Left lung (tissue), 10 donors: ENCODE results near the gene RAVER1. TPM values are rescaled to one million over a fixed set of nuclear protein-coding genes. Genes with fewer than 3 reads are reported as not detected.
"Not testable (repeated sequence)": the region's sequence is repeated elsewhere in the genome, so short reads cannot be mapped to it uniquely, and the experiment has no call there.

Experiments
- ATAC-seq: fragments of 200-7000 bp; cut with Tn5 transposase; one replicate; pipeline ENCODE4 v1.9.1; 2020; ENCODE audit warnings: moderate library complexity
- DNase-seq, 4 donors: peaks; one replicate each; pipeline ENCODE4 v3.0.0-alpha.2; 2013 to 2020
- H3K27ac ChIP-seq, 2 donors: fragments of 200-600 bp; sonication (generic) in 1 of 2; one replicate each; pipeline versions ENCODE4 v1.5.0 to v1.8.0; 2020 to 2021
- H3K27me3 ChIP-seq, 2 donors: fragments of 200-600 bp; sonication (generic) in 1 of 2; one replicate each; pipeline versions ENCODE4 v1.5.0 to v1.8.0; 2020 to 2021
- H3K36me3 ChIP-seq, 2 donors: fragments of 200-600 bp; sonication (generic) in 1 of 2; one replicate each; pipeline versions ENCODE4 v1.5.0 to v1.8.0; 2020 to 2021
- H3K4me1 ChIP-seq, 2 donors: fragments of 200-600 bp; one replicate each; pipeline ENCODE4 v1.8.0; 2021
- H3K4me3 ChIP-seq, 2 donors: fragments of 200-600 bp; sonication (generic) in 1 of 2; one replicate each; pipeline versions ENCODE4 v1.5.0 to v1.8.0; 2020 to 2021; ENCODE audit warnings: mild to moderate bottlenecking in 1 of 2
- H3K9me3 ChIP-seq, 2 donors: fragments of 200-600 bp; sonication (generic) in 1 of 2; one replicate each; pipeline versions ENCODE4 v1.5.0 to v1.8.0; 2020 to 2021
- intact Hi-C, 2 donors: fragments of 100-400 bp; cut with DNase I; formaldehyde crosslinking; loops; one replicate each; pipeline versions ENCODE4 v1.11.2 to v1.14.2; 2022
- polyA plus RNA-seq, 6 donors: library from polyadenylated mRNA; unstranded; fragments of 120-200 nt; gene quantifications; one replicate each; pipeline ENCODE4 v1.2.1, GENCODE V29; 2013; ENCODE audit not compliant: insufficient read length in 6 of 6
- total RNA-seq, 2 donors: library from RNA; stranded (reverse); fragmentation: NEBNext Ultra II Directional; extraction: Animal tissue kit (Norgen Biotek cat#: 25700); gene quantifications; one replicate each; pipeline ENCODE4 v1.2.1, GENCODE V29; 2021
- TF ChIP-seq, protein P1 (sequence below), 2 donors: fragments of 200-600 bp; sonication (generic) in 1 of 2; IDR thresholded peaks; one replicate each; pipeline versions ENCODE4 v1.5.0 to v1.8.0; 2021; ENCODE audit warnings: antibody characterized with exemption in 2 of 2
- donor health status: DM: no; HTN: yes; CAD: no.
- donor health status: DM: no; HTN: no; CAD: no.

The RAVER1 gene
- total and polyA plus RNA-seq, 8 donors, result 21.6 to 39.0 (median 29.7) TPM

- Histone ChIP-seq H3K27me3 (no peaks in the 10 kb centered on the region), H3K27ac (no peak overlapping the region), H3K4me3 (no peak overlapping the region), H3K9me3 (no peaks in the 10 kb centered on the region), H3K4me1 (peaks cover 0 to 63% of the 10 kb centered on the region in 2 donors), H3K36me3 (peaks cover 0 to 39% of the 10 kb centered on the region in 2 donors)
- intact Hi-C loops, result no loop called here
- DNase-seq (no peak), ATAC-seq (no peak)
- TF ChIP-seq, protein P1, sequence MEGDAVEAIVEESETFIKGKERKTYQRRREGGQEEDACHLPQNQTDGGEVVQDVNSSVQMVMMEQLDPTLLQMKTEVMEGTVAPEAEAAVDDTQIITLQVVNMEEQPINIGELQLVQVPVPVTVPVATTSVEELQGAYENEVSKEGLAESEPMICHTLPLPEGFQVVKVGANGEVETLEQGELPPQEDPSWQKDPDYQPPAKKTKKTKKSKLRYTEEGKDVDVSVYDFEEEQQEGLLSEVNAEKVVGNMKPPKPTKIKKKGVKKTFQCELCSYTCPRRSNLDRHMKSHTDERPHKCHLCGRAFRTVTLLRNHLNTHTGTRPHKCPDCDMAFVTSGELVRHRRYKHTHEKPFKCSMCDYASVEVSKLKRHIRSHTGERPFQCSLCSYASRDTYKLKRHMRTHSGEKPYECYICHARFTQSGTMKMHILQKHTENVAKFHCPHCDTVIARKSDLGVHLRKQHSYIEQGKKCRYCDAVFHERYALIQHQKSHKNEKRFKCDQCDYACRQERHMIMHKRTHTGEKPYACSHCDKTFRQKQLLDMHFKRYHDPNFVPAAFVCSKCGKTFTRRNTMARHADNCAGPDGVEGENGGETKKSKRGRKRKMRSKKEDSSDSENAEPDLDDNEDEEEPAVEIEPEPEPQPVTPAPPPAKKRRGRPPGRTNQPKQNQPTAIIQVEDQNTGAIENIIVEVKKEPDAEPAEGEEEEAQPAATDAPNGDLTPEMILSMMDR (IDR thresholded peaks at IDR 0.05), result no peak
Observed at GRCh38 chr19:10378124-10378523, 44.8 kb upstream of the RAVER1 start.

DNA sequence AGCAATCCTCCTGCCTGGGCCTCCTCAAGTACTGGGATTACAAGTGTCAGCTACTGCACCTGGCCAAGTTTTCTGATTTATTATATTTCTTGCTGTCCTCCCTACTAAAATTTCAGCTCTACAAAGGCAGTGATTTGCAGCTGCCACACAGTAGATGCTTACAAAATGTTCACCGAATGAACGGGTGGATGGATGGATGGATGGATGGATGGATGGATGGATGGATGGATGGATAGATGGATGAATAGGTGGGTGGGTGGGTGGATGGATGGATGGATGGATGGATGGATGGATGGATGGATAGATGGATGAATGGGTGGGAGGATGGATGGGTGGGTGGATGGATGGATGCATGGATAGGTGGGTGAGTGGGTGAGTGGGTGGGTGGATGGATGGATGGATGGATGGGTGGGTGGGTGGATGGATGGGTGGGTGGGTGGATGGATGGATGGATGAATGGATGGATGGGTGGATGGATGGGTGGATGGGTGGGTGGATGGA, 43.9 kb upstream of the RAVER1 start:
- peaks cover 0 to 62% of the 10 kb centered on the region in 2 donors for H3K4me1 ChIP-seq
- H3K36me3 ChIP-seq, result peaks cover 0 to 45% of the 10 kb centered on the region in 2 donors
- ATAC-seq, H3K9me3 ChIP-seq, DNase-seq, H3K27me3 ChIP-seq, H3K4me3 ChIP-seq, intact Hi-C loops, H3K27ac ChIP-seq: not testable (repeated sequence)

DNA sequence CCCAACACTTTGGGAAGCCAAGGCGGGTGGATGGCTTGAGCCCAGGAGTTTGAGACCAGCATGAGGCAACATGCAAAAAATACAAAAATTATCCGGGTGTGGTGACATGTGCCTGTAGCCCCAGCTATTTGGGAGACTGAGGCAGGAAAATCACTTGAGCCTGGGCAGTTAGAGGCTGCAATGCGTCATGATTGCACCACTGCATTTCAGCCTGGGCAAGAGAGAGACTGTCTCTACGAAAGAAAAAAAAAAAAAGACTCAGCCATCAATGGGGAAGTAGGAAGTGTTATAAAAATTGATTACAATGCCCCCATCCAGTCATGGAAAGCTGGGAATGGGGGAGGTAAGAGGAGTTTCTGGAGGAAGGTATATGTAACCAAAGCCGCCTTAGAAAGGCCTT, 41.6 kb upstream of the RAVER1 start:
- H3K27ac ChIP-seq, result no peak overlapping the region
- H3K4me1 ChIP-seq, result peaks cover 0 to 49% of the 10 kb centered on the region in 2 donors
- TF ChIP-seq, protein P1 (IDR thresholded peaks at IDR 0.05), result no peak
- intact Hi-C loops, result no loop called here
- ATAC-seq (no peak), DNase-seq (no peak)
- H3K27me3 ChIP-seq, result no peaks in the 10 kb centered on the region
- peaks cover 0 to 64% of the 10 kb centered on the region in 2 donors for H3K36me3 ChIP-seq
- no peak overlapping the region for H3K4me3 ChIP-seq
- no peaks in the 10 kb centered on the region for H3K9me3 ChIP-seq

GRCh38 chr19:10372690-10373089, 39.4 kb upstream of the RAVER1 start:
- intact Hi-C loops, result no loop called here
- DNase-seq, result no peak
- Histone ChIP-seq H3K27ac (peak overlapping the region in 1 of 2 donors; percentile 82), H3K9me3 (no peaks in the 10 kb centered on the region), H3K4me1 (peaks cover 0 to 30% of the 10 kb centered on the region in 2 donors), H3K4me3 (no peak overlapping the region), H3K27me3 (no peaks in the 10 kb centered on the region), H3K36me3 (peaks cover 0 to 77% of the 10 kb centered on the region in 2 donors)
- peak; percentile 37 for ATAC-seq
- TF ChIP-seq, protein P1 (IDR thresholded peaks at IDR 0.05), result no peak

DNA sequence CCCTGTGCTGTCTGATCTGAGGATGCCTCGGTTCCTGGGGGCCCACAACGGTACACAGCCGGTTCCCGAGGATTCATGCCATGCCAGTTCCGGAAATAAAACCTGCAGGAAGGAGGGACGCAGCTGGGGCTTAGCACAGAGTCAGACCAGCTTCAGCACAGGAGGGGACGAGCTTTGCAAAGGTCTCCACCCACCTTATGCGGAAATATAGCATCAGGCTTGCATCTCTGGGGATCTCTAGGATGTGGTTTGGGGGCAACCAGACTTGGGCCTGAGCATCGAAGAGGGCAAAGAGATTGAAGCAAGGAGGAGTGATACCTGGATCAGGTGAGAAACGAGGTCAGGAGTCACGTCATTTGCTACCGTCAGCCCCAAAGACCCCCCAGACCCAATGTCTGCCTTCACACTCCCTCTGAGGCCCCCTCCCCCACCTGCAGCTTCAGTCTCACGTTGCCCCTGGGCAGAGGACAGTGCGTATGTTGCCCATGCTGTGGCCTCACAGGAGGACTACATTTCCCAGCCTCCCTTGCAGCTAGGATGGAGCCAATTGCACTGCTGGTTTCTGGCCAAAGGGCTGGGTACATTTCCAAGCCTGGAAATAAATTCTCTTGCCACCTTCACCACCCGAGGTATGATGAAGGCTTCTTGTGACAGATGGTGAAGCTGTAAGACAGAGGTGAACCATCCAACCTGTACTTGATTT, 34.9 kb upstream of the RAVER1 start:
- TF ChIP-seq, protein P1 (IDR thresholded peaks at IDR 0.05), result no peak
- H3K4me1 ChIP-seq, result peaks cover 0 to 12% of the 10 kb centered on the region in 2 donors
- DNase-seq (no peak), ATAC-seq (no peak)
- H3K36me3 ChIP-seq, result peaks cover 0 to 93% of the 10 kb centered on the region in 2 donors
- no peaks in the 10 kb centered on the region for H3K27me3 ChIP-seq
- intact Hi-C loops, result no loop called here
- H3K27ac ChIP-seq, result no peak overlapping the region
- H3K4me3 ChIP-seq, result no peak overlapping the region
- H3K9me3 ChIP-seq, result no peaks in the 10 kb centered on the region

GRCh38 chr19:10366950-10367512, 33.7 kb upstream of the RAVER1 start:
- intact Hi-C loops, H3K9me3 ChIP-seq, H3K27ac ChIP-seq, ATAC-seq, H3K4me1 ChIP-seq, H3K4me3 ChIP-seq, H3K27me3 ChIP-seq, DNase-seq: not testable (repeated sequence)
- H3K36me3 ChIP-seq, result peaks cover 0 to 98% of the 10 kb centered on the region in 2 donors
